Measurements from ENCODE around the gene TMEM54. TPM values are rescaled to one million over a fixed set of nuclear protein-coding genes. Genes with fewer than 3 reads are reported as not detected.

Gene TMEM54
- total RNA-seq, 1 experiment from 2014 or later, result 61.5 TPM

GRCh38 chr1:32888677-32889420 is 12.3 kb downstream of the TMEM54 start:
- CTCF ChIA-PET, result no interaction called here
- Histone ChIP-seq H3K4me1 (ENCODE audit: control insufficient read depth, insufficient read depth, low read length) (peaks cover 10% of the 10 kb centered on the region), H3K27me3 (ENCODE audit: control insufficient read depth, insufficient read depth, low read length) (no peaks in the 10 kb centered on the region; the same call in 1 of the 2 replicates), H3K4me3 (ENCODE audit: low read depth in 2 of 2, low read length in 2 of 2) (no peak overlapping the region), H3K9me3 (ENCODE audit: control insufficient read depth, insufficient read depth, low read depth, low read length) (no peaks in the 10 kb centered on the region), H3K27ac (ENCODE audit: low read length) (no peak overlapping the region), H3K36me3 (ENCODE audit: control insufficient read depth, insufficient read depth, low read length) (no peaks in the 10 kb centered on the region)
- TF ChIP-seq TCF7L2 (IDR thresholded peaks at IDR 0.05; ENCODE audit: low read depth, low read length), result no peak
- POLR2A ChIA-PET, result no interaction called here
- ATAC-seq, result no peak
- BruUV-seq (replicated peaks), result no TSS peak
- DNase-seq (ENCODE audit: low read depth, low spot score), result no peak
- intact Hi-C loops (cut with micrococcal nuclease; ENCODE audit: unreplicated experiment), result no loop called here
- in situ Hi-C loops (cut with HindIII; ENCODE audit: low pct_unique_long_range_greater_than_20kb, low sequenced_read_pairs), result no loop called here

DNA sequence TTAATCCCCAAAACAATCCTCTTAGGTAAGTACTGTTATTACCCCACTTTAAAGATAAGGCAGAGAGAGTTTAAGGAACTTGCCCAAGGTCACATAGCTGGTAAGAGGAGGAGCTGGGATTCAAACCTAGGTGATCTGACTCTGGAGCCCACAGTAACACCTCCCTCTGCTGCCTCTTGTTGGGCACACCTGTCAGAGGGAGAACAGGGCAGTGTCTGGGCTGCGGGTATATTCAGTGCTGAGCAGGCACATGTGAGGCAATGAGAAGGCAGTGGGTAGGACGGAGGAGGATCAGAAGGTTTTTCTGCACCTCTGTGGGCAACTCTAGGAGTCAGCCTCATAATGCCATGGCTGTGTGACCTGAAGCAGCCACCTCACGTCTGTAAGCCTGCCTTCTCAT is 13.1 kb downstream of the TMEM54 start:
- no TSS peak for BruUV-seq (replicated peaks)
- peaks cover 8% of the 10 kb centered on the region for H3K4me1 ChIP-seq (ENCODE audit: control insufficient read depth, insufficient read depth, low read length)
- H3K27ac ChIP-seq (ENCODE audit: low read length), result no peak overlapping the region
- no peaks in the 10 kb centered on the region for H3K36me3 ChIP-seq (ENCODE audit: control insufficient read depth, insufficient read depth, low read length)
- in situ Hi-C loops (cut with HindIII; ENCODE audit: low pct_unique_long_range_greater_than_20kb, low sequenced_read_pairs), result no loop called here
- H3K4me3 ChIP-seq (ENCODE audit: low read depth in 2 of 2, low read length in 2 of 2), result no peak overlapping the region
- no peak for TF ChIP-seq TCF7L2 (IDR thresholded peaks at IDR 0.05; ENCODE audit: low read depth, low read length)
- TF ChIP-seq REST (IDR thresholded peaks at IDR 0.05; ENCODE audit: insufficient read depth in 1 of 2, low read depth in 2 of 2, low read length in 1 of 2), result 0 out of 4 replicates have a peak, but pooled peaks of 1 of the 2 experiments have one; percentile 6
- TF ChIP-seq SIN3A (IDR thresholded peaks at IDR 0.05; ENCODE audit: borderline replicate concordance, insufficient read depth, low read depth, low read length), result no peak
- ATAC-seq (no peak), DNase-seq (ENCODE audit: low read depth, low spot score) (no peak)
- H3K27me3 ChIP-seq (ENCODE audit: control insufficient read depth, insufficient read depth, low read length), result no peaks in the 10 kb centered on the region; the same call in 1 of the 2 replicates
- CTCF ChIA-PET, result no interaction called here
- intact Hi-C loops (cut with micrococcal nuclease; ENCODE audit: unreplicated experiment), result no loop called here
- POLR2A ChIA-PET, result no interaction called here
- H3K9me3 ChIP-seq (ENCODE audit: control insufficient read depth, insufficient read depth, low read depth, low read length), result no peaks in the 10 kb centered on the region

DNA sequence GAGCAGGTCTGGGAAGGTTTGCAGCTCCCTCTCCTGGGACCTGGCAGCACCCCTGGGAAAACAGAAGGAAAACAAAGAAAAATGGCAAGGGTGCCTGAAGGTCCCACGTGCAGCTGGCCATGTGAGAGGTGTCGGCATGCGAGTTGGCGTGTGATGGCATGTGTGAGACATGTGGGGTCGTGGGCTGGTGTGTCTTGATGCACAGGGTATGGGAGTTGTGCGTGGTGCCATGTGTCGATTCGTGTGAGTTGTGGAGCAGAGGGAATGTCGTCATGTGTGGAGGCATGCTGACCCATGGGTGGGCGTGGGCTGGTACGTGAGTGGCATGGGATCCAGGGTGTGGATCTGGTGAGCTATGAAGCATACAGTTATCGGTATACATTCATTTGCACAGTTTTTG is 13.6 kb downstream of the TMEM54 start:
- no peaks in the 10 kb centered on the region for H3K36me3 ChIP-seq (ENCODE audit: control insufficient read depth, insufficient read depth, low read length)
- DNase-seq (ENCODE audit: low read depth, low spot score), result no peak
- ATAC-seq, result no peak
- H3K27ac ChIP-seq (ENCODE audit: low read length), result no peak overlapping the region
- no peaks in the 10 kb centered on the region; the same call in 1 of the 2 replicates for H3K27me3 ChIP-seq (ENCODE audit: control insufficient read depth, insufficient read depth, low read length)
- TF ChIP-seq TCF7L2 (IDR thresholded peaks at IDR 0.05; ENCODE audit: low read depth, low read length), result no peak
- in situ Hi-C loops (cut with HindIII; ENCODE audit: low pct_unique_long_range_greater_than_20kb, low sequenced_read_pairs) (no loop called here), intact Hi-C loops (cut with micrococcal nuclease; ENCODE audit: unreplicated experiment) (no loop called here)
- H3K9me3 ChIP-seq (ENCODE audit: control insufficient read depth, insufficient read depth, low read depth, low read length), result no peaks in the 10 kb centered on the region
- peaks cover 8% of the 10 kb centered on the region for H3K4me1 ChIP-seq (ENCODE audit: control insufficient read depth, insufficient read depth, low read length)
- ChIA-PET POLR2A (no interaction called here), CTCF (interaction anchor here (1.3 kb wide), 1 partner anchor 16 kb away, joined by 3 read pairs; no protein-coding TSS in a partner anchor)
- no TSS peak for BruUV-seq (replicated peaks)
- no peak overlapping the region for H3K4me3 ChIP-seq (ENCODE audit: low read depth in 2 of 2, low read length in 2 of 2)

Measured in Panc1 (cell line).